Measurements from ENCODE around the gene TMEM176B. TPM values are rescaled to one million over a fixed set of nuclear protein-coding genes. Genes with fewer than 3 reads are reported as not detected.
"Not testable (repeated sequence)": the region's sequence is repeated elsewhere in the genome, so short reads cannot be mapped to it uniquely, and the experiment has no call there.

The TMEM176B gene
- polyA plus RNA-seq, 3 donors = 30.6 to 1,279 (median 415) TPM

- peaks cover 11% of the 10 kb centered on the region for H4K20me1 ChIP-seq (ENCODE audit: insufficient read depth, low read length)
- H3K4me3 ChIP-seq (replicated peaks in 1 of 3; ENCODE audit: low read depth in 2 of 3, low read length in 3 of 3); H2AFZ ChIP-seq (ENCODE audit: insufficient read depth, low read depth, low read length, poor library complexity, severe bottlenecking); H3K27ac ChIP-seq (ENCODE audit: low read depth in 1 of 2, low read length in 2 of 2); H3K27me3 ChIP-seq (ENCODE audit: control insufficient read depth in 2 of 2, insufficient read depth in 2 of 2, low read length in 2 of 2); H3K9ac ChIP-seq (ENCODE audit: insufficient read depth, low read length, poor library complexity, severe bottlenecking); H3K27me3 Mint-ChIP-seq (ENCODE audit: low read depth in 3 of 3); H3K79me2 ChIP-seq (ENCODE audit: insufficient read depth, low read length); H3K4me3 Mint-ChIP-seq; H3K27ac Mint-ChIP-seq; H3K4me2 ChIP-seq (replicated peaks; ENCODE audit: extremely low read depth, low read length, poor library complexity, severe bottlenecking); DNase-seq; H3K4me1 Mint-ChIP-seq: not testable (repeated sequence)
- peaks cover 0 to 11% of the 10 kb centered on the region in 2 donors for H3K4me1 ChIP-seq (ENCODE audit: control insufficient read depth in 1 of 2, insufficient read depth in 2 of 2, low read length in 2 of 2)
- WGBS (ENCODE audit: insufficient coverage) = 83% methylated on average over 8 of the region's 13 CpGs
- Mint-ChIP-seq H3K9me3 (peaks cover 8 to 19% (median 12%) of the 10 kb centered on the region in 7 donors), H3K36me3 (peaks cover 27 to 36% of the 10 kb centered on the region in 2 donors)
- H3K36me3 ChIP-seq (replicated peaks in 1 of 2; ENCODE audit: control insufficient read depth in 1 of 2, insufficient read depth in 2 of 2, low read length in 2 of 2) = peaks cover 0 to 32% of the 10 kb centered on the region in 2 donors
- intact Hi-C loops (cut with micrococcal nuclease) = loop anchor here in 1 of 2 donors (5.0 kb wide), 1 partner anchor 36 kb away; no protein-coding TSS in a partner anchor
- H3K9me3 ChIP-seq (replicated peaks in 1 of 2; ENCODE audit: control insufficient read depth in 1 of 2, insufficient read depth in 1 of 2, low read length in 2 of 2) = peaks cover 7 to 12% of the 10 kb centered on the region in 2 donors
Observed at GRCh38 chr7:150807616-150808438, 7.7 kb upstream of the TMEM176B start.

GRCh38 chr7:150806863-150807262 lies 6.7 kb upstream of the TMEM176B start:
- Mint-ChIP-seq H3K9me3 (peaks cover 8 to 21% (median 14%) of the 10 kb centered on the region in 7 donors), H3K27ac (no peak overlapping the region), H3K4me3 (no peak overlapping the region), H3K36me3 (peaks cover 36 to 43% of the 10 kb centered on the region in 2 donors), H3K27me3 (ENCODE audit: low read depth in 3 of 3) (peaks cover 3 to 17% (median 10%) of the 10 kb centered on the region in 3 donors), H3K4me1 (peaks cover 14% of the 10 kb centered on the region)
- Histone ChIP-seq H3K9ac (ENCODE audit: insufficient read depth, low read length, poor library complexity, severe bottlenecking) (no peak overlapping the region), H3K9me3 (replicated peaks in 1 of 2; ENCODE audit: control insufficient read depth in 1 of 2, insufficient read depth in 1 of 2, low read length in 2 of 2) (peaks cover 7 to 12% of the 10 kb centered on the region in 2 donors), H3K79me2 (ENCODE audit: insufficient read depth, low read length) (peaks cover 5% of the 10 kb centered on the region), H4K20me1 (ENCODE audit: insufficient read depth, low read length) (peaks cover 11% of the 10 kb centered on the region), H3K27ac (ENCODE audit: low read depth in 1 of 2, low read length in 2 of 2) (no peak overlapping the region), H3K36me3 (replicated peaks in 1 of 2; ENCODE audit: control insufficient read depth in 1 of 2, insufficient read depth in 2 of 2, low read length in 2 of 2) (peaks cover 0 to 41% of the 10 kb centered on the region in 2 donors), H3K4me3 (replicated peaks in 1 of 3; ENCODE audit: low read depth in 2 of 3, low read length in 3 of 3) (no peak overlapping the region), H3K4me1 (ENCODE audit: control insufficient read depth in 1 of 2, insufficient read depth in 2 of 2, low read length in 2 of 2) (peaks cover 0 to 20% of the 10 kb centered on the region in 2 donors), H2AFZ (ENCODE audit: insufficient read depth, low read depth, low read length, poor library complexity, severe bottlenecking) (no peak overlapping the region), H3K27me3 (ENCODE audit: control insufficient read depth in 2 of 2, insufficient read depth in 2 of 2, low read length in 2 of 2) (peaks cover 0 to 5% of the 10 kb centered on the region in 2 donors), H3K4me2 (replicated peaks; ENCODE audit: extremely low read depth, low read length, poor library complexity, severe bottlenecking) (no peak overlapping the region)
- TF ChIP-seq, protein P1, sequence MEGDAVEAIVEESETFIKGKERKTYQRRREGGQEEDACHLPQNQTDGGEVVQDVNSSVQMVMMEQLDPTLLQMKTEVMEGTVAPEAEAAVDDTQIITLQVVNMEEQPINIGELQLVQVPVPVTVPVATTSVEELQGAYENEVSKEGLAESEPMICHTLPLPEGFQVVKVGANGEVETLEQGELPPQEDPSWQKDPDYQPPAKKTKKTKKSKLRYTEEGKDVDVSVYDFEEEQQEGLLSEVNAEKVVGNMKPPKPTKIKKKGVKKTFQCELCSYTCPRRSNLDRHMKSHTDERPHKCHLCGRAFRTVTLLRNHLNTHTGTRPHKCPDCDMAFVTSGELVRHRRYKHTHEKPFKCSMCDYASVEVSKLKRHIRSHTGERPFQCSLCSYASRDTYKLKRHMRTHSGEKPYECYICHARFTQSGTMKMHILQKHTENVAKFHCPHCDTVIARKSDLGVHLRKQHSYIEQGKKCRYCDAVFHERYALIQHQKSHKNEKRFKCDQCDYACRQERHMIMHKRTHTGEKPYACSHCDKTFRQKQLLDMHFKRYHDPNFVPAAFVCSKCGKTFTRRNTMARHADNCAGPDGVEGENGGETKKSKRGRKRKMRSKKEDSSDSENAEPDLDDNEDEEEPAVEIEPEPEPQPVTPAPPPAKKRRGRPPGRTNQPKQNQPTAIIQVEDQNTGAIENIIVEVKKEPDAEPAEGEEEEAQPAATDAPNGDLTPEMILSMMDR (IDR thresholded peaks at IDR 0.05) = no peak
- no peak for DNase-seq
- no CpG with 5 or more reads among the region's 2 CpGs for WGBS (ENCODE audit: insufficient coverage)
- intact Hi-C loops (cut with micrococcal nuclease) = loop anchor here in 1 of 2 donors (5.0 kb wide), 1 partner anchor 35 kb away; no protein-coding TSS in a partner anchor

All from CD14-positive monocyte (primary cell).